Inflammatory macrophage treated with lipopolysaccharide for 1 hour (primary cell): Measurements from ENCODE around the gene IDH1.
"Not testable (repeated sequence)": the region's sequence is repeated elsewhere in the genome, so short reads cannot be mapped to it uniquely, and the experiment has no call there.

Experiments used
- DNase-seq, 2 donors: peaks; one replicate each; pipeline ENCODE4 v3.0.0-alpha.2; 2020 to 2022

IDH1 gene

GRCh38 chr2:208256192-208256782, 1.4 kb upstream of the IDH1 start:
- no peak for DNase-seq

GRCh38 chr2:208255557-208256106, 761 bp upstream of the IDH1 start:
- DNase-seq, result no peak

GRCh38 chr2:208254118-208254870, 577 bp downstream of the IDH1 start:
- peak; percentile 52 to 80 for DNase-seq

- no peak for DNase-seq
These were observed 1.2 kb downstream of the IDH1 start for GRCh38 chr2:208253600-208254117.

GRCh38 chr2:208252716-208253492, 2.0 kb downstream of the IDH1 start:
- DNase-seq, result peak; percentile 26 to 42

GRCh38 chr2:208251098-208251497, 3.8 kb downstream of the IDH1 start:
- no peak for DNase-seq

- DNase-seq, result peak; percentile 45 to 53
These were observed 4.5 kb downstream of the IDH1 start for GRCh38 chr2:208250388-208250787.

GRCh38 chr2:208249296-208249695, 5.6 kb downstream of the IDH1 start:
- DNase-seq, result no peak

- DNase-seq, result no peak
These were observed 6.3 kb downstream of the IDH1 start for GRCh38 chr2:208248601-208249000.

GRCh38 chr2:208245746-208246145, 9.1 kb downstream of the IDH1 start:
- DNase-seq, result no peak

GRCh38 chr2:208244422-208244821, 10.4 kb downstream of the IDH1 start:
- DNase-seq, result no peak

- DNase-seq, result no peak
These were observed 14.2 kb downstream of the IDH1 start for GRCh38 chr2:208240619-208241209.

- DNase-seq, result no peak
These were observed 14.9 kb downstream of the IDH1 start for GRCh38 chr2:208239770-208240493.

- no peak for DNase-seq
These were observed 19.0 kb downstream of the IDH1 start for GRCh38 chr2:208235860-208236259.

GRCh38 chr2:208234786-208235185, 20.1 kb downstream of the IDH1 start:
- no peak for DNase-seq

GRCh38 chr2:208228476-208228875, 26.4 kb downstream of the IDH1 start:
- no peak for DNase-seq

- no peak for DNase-seq
These were observed 27.2 kb downstream of the IDH1 start for GRCh38 chr2:208227581-208228232.

- no peak for DNase-seq
These were observed 30.1 kb downstream of the IDH1 start for GRCh38 chr2:208224802-208225201.

GRCh38 chr2:208222351-208222750, 32.5 kb downstream of the IDH1 start:
- DNase-seq, result no peak

- DNase-seq, result not testable (repeated sequence)
These were observed 33.0 kb downstream of the IDH1 start for GRCh38 chr2:208221873-208222272.

GRCh38 chr2:208210688-208211451, 44.0 kb downstream of the IDH1 start:
- no peak for DNase-seq
